NB4 (cell line): ENCODE results near the gene SMIM34.
"Not testable (repeated sequence)": the region's sequence is repeated elsewhere in the genome, so short reads cannot be mapped to it uniquely, and the experiment has no call there.

ENCODE experiments used
- DNase-seq: peaks from one replicate; pipeline ENCODE4 v3.0.0; 2010; ENCODE audit warnings: low read depth
- H3K4me3 ChIP-seq: one replicate; pipeline ENCODE4 v1.5.1; 2011; ENCODE audit warnings: mild to moderate bottlenecking, low read depth, low read length, moderate library complexity
- TF ChIP-seq, protein P1 (sequence below): IDR thresholded peaks from 2 replicates; pipeline ENCODE4 v1.6.1; 2011; ENCODE audit warnings: low read depth, low read length
- TF ChIP-seq, protein P2 (sequence below): IDR thresholded peaks from one replicate; pipeline ENCODE4 v1.5.1; 2012; ENCODE audit warnings: low read depth, low read length

The SMIM34 gene

DNA sequence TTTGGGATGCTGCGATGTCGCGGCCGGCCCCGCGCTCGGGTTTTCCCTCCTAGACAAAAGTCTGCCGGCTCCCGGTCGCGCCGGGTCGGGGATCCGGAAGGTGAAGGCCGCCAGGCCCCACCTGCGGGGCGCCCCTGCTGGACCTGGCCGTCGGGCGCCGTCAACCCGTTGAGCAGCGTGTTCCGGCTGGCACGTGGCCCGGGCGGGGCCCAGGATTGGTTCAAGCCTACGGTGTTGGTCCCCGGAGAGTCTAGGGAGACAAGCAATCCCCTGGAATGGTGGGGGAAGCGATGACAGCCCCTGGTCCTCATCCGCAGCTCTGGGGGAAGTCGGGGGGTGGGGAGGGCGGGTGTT lies 48.2 kb downstream of the SMIM34 start:
- H3K4me3 ChIP-seq, DNase-seq: not testable (repeated sequence)

DNA sequence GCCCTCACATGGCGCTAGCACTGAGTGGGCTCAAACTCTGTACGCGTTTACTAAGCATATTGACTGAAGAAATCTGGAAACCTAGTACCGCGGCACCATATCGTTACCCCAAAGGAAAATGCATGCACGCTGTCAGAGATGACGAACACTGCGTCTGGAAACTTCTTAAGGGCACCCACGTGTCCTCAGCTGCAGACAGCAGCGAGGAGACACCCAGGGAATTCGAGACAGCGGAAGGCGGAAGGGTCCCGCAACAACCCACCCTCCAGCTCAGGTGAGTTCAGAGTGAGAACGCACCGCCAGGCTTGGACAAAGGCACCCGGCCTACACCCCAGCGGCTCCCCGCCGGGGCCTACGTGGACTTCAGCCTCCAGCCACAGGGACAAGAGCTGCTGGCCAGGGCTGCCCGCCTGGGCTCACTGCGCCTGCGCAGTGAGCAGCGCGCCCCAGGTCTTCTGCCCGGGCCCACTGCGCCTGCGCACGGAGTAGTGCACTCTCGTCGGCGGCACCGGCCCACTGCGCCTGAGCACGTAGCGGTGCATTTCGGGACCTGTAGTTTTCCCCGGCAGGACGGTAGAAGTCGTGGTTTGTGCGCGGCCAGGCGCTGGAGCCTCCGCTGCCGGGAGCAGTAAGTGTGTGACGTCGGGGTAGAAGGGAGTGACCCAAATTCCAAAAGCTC lies 48.7 kb downstream of the SMIM34 start, which contains the start of gene SMIM11:
Gene SMIM11 (plus strand): TSS at position 568 of the 679 bp plus-strand sequence. CDS start 3,998 bp downstream, outside the sequence.
- DNase-seq, H3K4me3 ChIP-seq: not testable (repeated sequence)

DNA sequence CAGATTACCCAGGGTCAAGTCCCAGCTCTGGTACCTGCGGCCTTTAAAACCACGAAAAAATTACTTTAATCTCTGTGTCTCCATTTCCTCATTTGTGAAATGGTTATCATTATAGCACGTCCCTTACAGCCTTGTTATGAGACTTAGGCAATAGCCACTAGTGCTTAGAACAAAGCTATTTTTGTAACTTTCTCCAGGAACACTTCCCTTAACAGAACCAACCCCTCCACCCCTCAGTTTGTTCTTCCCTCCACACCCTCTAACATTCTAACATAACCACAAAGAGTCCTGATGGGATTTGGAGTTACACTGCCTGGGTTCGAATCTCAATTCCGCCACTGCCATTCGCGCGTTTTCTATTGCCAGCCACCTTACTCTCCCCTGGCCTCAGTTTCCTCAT lies 49.3 kb downstream of the SMIM34 start:
- DNase-seq, H3K4me3 ChIP-seq: not testable (repeated sequence)

DNA sequence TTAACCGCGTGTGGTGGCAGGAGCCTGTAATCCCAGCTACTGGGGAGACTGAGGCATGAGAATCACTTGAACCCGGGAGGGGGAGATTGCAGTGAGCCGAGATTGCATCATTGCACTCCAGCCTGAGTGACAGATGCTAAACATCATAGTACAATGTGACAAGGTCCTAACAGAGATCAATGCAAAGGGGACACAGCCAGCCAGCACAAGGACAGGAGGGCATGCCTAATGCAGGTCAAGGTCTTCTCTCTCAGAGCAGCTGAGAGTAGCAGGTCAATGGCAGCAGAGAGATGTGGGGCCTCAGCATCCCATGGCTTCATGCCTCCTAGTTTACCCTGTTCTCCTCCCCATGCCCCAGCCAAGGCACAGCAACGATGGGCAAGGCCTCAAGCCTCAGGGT lies 51.4 kb downstream of the SMIM34 start:
- no peak for DNase-seq
- H3K4me3 ChIP-seq: no peak overlapping the region
- TF ChIP-seq, protein P1, sequence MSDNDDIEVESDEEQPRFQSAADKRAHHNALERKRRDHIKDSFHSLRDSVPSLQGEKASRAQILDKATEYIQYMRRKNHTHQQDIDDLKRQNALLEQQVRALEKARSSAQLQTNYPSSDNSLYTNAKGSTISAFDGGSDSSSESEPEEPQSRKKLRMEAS: no peak

DNA sequence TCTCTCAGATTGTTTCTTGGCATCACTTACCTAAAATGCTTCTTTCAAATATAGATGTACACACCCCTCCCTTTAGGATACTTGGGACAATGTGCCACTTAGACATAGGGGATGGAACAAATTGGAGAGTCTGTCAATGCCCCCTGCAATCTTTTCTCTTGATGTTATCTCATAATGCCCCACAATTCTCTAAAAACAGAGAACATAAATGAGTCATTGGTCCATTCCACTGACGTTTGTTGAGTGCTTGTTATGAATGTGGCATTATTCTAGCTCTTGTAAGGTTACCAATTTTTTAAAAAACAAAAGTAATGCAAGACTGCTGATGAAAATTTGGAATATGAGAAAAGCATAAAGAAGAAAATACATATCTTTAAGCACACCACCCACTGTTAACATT lies 54.0 kb downstream of the SMIM34 start:
- no peak for DNase-seq
- TF ChIP-seq, protein P1: no peak
- TF ChIP-seq, protein P2, sequence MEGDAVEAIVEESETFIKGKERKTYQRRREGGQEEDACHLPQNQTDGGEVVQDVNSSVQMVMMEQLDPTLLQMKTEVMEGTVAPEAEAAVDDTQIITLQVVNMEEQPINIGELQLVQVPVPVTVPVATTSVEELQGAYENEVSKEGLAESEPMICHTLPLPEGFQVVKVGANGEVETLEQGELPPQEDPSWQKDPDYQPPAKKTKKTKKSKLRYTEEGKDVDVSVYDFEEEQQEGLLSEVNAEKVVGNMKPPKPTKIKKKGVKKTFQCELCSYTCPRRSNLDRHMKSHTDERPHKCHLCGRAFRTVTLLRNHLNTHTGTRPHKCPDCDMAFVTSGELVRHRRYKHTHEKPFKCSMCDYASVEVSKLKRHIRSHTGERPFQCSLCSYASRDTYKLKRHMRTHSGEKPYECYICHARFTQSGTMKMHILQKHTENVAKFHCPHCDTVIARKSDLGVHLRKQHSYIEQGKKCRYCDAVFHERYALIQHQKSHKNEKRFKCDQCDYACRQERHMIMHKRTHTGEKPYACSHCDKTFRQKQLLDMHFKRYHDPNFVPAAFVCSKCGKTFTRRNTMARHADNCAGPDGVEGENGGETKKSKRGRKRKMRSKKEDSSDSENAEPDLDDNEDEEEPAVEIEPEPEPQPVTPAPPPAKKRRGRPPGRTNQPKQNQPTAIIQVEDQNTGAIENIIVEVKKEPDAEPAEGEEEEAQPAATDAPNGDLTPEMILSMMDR: no peak
- H3K4me3 ChIP-seq: no peak overlapping the region
